GM19467 (cell line): ENCODE data around the gene KLK10.
"Not testable (repeated sequence)": the region's sequence is repeated elsewhere in the genome, so short reads cannot be mapped to it uniquely, and the experiment has no call there.

Experiments used
- ATAC-seq: cut with Tn5 transposase; IDR thresholded peaks from one replicate; pipeline ENCODE4 v1.9.1; 2021; ENCODE audit warnings: mild to moderate bottlenecking, moderate library complexity; ENCODE audit not compliant: unreplicated experiment

The KLK10 gene

GRCh38 chr19:51003316-51003715, 16.2 kb downstream of the KLK10 start:
- no peak for ATAC-seq

- ATAC-seq, result no peak
Observed at GRCh38 chr19:51002542-51003311, 16.8 kb downstream of the KLK10 start.

DNA sequence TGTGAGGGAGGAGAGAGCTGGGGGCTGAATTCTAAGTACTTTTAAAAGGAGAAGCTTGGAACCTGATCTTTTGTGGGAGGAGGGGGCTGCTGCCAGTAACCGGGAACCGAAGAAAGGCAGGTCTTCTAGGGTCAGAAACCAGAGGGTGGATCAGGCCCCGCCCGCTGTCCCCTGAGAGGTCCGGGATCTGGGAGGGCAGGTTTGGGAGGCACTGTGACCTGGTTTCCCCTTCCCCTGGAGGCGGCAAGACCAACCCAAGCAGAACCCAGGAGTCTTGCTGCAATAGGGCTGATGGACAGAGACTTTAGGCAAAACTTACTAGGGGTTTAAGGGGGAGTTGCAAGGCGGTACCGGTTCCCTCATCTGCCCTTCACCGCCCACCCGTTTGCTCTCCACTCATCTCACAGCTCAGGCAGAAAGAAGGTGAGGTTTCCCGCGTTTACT, 17.4 kb downstream of the KLK10 start:
- ATAC-seq, result no peak

DNA sequence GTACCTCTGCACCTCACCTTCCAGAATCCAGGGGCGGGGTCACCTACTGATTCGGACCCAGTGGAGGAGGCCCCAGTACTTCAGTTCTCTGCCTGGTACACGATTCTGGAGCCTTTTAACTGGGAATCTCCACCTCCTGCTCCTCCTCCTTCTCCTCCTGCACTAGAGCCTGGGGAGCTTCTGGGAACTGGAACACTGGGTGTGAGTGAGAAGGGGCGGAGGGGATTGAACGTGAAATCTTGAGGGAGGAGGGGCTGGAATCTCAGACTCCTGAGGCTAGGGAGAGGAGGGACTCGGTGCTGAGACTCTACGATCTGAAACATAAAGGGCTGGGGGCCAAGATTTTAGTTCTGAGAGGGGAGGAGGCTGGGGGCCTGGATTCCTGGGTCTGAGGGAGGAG, 18.0 kb downstream of the KLK10 start, which contains the start of gene KLK8:
Gene KLK8 (minus strand): TSS at position 90 of the 400 bp plus-strand sequence. CDS start 437 bp downstream, outside the sequence.
- no peak for ATAC-seq

DNA sequence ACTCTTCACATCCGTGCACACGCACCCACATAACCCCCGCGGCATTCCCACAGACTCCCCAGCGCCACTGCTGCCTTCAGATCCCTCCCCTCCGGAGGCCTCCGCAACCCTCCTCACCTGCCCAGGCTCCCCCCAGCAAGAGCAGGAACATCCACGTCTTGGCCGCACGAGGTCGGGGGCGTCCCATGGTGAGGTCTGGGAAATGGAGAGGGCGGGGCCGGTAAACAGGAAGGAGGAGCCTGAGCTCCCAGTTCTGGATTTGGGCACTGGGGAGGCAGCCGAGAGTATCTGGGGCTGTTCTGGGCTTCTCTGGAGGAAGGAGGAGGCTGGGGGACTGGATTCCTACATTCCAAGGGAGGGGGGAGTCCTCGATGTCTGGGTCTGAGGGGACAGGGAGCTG, 18.5 kb downstream of the KLK10 start:
- ATAC-seq, result no peak

- ATAC-seq, result no peak
Observed at GRCh38 chr19:51000426-51000825, 19.1 kb downstream of the KLK10 start.

GRCh38 chr19:50998686-50999085, 20.8 kb downstream of the KLK10 start:
- ATAC-seq, result no peak

- ATAC-seq, result no peak
Observed at GRCh38 chr19:50998061-50998460, 21.4 kb downstream of the KLK10 start.

DNA sequence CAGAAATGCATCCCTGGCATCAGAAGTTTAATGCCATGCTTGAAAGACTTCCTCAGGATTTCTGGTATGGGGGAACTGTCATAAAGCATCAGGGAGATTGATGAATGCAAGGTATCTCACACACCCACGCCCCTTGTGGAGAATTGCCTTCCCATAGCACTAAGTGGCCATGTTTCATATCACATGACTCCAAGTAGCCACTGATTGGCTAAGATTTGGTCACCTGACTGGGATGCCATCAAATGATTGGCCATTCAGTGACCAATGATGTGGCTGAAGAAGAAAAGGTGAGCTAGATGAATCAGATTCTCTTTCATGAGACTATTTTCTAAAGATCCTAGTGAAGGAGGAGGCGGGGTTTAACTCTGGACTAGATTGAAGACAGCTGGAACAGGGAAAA, 25.4 kb downstream of the KLK10 start:
- no peak for ATAC-seq

GRCh38 chr19:50992666-50993035, 26.9 kb downstream of the KLK10 start:
- ATAC-seq, result no peak

- not testable (repeated sequence) for ATAC-seq
Observed at GRCh38 chr19:50984416-50984815, 35.1 kb downstream of the KLK10 start.

DNA sequence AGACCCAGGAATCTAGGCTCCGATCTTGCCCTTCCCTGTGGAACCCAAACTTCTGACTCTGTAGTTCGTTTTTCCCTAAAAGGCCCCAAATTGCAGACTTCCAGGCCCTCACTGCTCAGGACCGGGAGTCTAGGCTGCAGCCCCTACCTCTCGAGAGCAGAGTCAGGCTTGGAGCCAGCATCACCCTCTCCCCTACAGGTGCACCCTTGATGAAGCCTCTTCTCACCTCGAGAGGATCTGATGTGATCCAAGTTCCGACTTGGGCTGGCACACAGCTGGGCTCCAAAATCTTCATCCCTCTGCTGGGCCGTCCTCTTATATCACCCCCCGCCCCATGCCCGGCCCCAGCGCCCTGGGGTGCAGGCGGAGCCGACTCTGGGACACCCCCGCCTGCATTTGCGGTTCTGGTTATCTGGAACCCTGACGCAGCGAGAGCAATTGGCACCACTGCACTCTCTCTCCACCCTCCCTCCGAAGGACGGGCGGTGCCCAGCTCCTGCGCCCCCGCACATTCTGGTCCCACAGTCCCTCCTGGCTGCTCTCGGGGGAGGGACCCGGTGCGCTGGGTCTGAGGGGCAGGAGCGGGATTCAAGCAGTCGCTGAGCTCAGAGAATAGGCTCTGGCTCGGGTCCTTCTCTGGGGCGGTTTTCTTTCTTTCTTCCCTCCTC, 35.8 kb downstream of the KLK10 start, which contains the start of gene KLK7:
Gene KLK7 (minus strand): TSS at position 293 of the 668 bp plus-strand sequence. CDS start 1,518 bp downstream, outside the sequence.
- no peak for ATAC-seq

GRCh38 chr19:50982186-50982585, 37.3 kb downstream of the KLK10 start:
- no peak for ATAC-seq

DNA sequence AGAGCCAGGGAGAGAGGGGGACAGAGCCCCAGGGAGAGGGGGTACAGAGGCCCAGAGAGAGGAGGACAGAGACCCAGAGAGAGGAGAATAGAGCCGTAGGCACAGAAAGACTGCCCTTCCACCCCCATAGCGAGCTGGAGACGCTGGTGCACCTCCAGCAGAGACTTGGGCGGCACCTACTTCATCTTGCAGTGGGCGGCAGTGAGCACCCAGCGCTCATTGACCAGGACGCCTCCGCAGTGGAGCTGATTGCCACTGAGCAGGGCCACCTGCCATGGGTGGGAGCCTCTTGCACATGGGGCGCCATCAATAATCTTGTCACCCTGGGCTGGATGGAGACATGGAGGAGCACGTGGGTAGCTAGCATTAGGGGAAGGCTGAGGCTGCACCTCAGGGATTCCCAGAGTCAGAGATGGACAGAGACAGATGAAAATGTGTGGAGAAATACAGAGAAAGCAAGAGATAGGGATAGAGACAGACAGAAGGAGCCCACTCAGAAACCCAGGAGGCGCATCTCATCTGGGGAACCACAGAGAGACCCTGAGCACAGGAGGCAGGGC, 37.8 kb downstream of the KLK10 start:
- ATAC-seq, result no peak

GRCh38 chr19:50980208-50980607, 39.3 kb downstream of the KLK10 start:
- no peak for ATAC-seq

DNA sequence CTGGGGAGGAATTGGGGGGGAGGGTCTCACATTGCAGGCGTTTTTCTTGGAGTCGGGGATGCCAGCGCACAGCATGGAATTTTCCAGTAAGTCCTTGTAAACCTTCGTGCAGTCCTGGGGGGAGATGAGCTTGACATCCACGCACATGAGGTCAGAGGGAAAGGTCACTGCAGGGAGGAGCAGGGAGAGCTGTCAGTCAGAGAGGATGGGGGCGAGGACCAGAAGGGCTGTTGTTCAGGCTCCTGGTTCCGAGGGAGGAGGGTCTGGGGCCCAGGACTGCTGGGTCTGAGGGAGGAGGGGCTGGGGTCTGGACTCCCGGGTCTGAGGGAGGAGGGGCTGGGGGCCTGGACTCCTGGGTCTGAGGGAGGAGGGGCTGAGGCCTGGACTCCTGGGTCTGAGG, 39.8 kb downstream of the KLK10 start:
- no peak for ATAC-seq

DNA sequence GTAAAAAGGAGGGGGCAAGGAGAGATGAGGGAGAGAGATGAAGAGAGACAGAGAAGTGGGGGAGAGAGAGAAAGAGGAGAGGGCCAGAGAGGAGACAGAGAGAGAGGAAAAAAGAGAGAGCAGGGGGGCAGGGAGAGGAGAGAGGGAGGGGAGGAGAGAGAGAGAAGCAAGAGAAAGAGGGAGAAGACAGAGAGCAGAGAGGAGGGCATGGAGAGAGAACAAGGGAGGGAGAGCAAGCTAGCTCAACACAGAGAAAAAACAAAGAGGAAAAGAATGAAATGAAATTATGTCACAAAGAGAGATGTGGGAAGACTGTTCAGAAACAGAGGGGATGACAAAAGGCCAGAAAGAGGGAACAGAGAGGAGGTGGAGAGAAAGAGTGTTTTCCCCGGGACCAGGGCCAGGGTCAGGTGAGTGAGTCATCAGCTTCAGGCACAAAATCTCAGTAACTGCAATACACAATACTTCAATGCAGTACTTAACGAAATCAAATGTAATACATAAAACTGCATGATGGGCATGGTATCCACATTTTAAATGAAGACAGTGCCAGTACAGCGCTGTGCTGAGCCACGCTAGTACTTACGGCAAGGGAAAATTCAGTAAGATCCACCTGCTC, 40.6 kb downstream of the KLK10 start:
- ATAC-seq, result no peak

DNA sequence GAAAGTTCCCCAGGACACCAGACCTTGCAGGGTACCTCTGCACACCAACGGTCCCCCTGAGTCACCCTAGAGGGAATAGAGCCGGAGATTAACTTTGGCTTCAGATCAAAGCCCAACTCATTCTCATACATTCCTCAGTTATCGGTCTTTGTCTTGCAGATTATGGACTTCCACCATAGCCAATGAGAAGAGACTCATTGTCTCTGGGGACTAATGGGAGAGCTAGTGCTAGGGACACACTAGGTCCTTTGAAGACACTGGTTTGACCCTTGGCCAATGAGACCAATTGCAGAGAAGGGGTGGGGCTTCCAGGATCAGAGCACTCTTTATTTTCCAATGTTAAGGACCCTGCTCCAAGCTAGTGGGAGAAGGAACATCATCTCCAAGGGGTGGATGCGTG, 41.9 kb downstream of the KLK10 start:
- no peak for ATAC-seq

- no peak for ATAC-seq
Observed at GRCh38 chr19:50975766-50976165, 43.7 kb downstream of the KLK10 start.

DNA sequence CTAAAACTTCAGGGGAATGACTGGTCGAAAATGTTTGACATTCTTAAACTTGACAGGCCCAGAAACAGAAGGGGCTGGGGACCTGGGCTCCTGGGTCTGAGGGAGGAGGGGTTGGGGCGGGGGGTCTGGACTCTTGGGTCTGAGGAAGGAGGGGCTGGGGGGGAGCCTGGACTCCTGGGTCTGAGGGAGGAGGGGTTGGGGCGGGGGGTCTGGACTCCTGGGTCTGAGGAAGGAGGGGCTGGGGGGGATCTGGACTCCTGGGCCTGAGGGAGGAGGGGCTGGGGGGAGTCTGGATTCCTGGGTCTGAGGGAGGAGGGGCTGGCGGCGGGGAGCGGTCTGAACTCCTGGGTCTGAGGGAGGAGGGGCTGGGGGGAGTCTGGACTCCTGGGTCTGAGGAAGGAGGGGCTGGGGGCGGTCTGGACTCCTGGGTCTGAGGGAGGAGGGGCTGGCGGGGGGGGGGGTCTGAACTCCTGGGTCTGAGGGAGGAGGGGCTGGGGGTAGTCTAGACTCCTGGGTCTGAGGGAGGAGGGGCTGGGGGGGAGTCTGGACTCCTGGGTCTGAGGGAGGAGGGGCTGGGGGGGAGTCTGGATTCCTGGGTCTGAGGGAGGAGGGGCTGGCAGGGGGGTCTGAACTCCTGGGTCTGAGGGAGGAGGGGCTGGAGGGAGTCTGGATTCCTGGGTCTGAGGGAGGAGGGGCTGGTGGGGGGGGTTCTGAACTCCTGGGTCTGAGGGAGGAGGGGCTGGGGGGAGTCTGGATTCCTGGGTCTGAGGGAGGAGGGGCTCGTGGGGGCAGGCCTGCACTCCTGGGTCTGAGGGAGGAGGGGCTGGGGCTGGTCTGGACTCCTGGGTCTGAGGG, 44.6 kb downstream of the KLK10 start:
- ATAC-seq, result no peak
